B cell (primary cell): ENCODE results near the gene NBL1. TPM values are rescaled to one million over a fixed set of nuclear protein-coding genes. Genes with fewer than 3 reads are reported as not detected.

Experiments used
- ATAC-seq: fragments of 200-7000 bp; cut with Tn5 transposase; one replicate; pipeline ENCODE4 v1.10.0; 2021; ENCODE audit warnings: low read depth, mild to moderate bottlenecking, moderate number of reproducible peaks, moderate library complexity
- CTCF ChIA-PET: fragments of 350-600 bp; sonication (Branson Sonifier 250); formaldehyde crosslinking; loops from one replicate; lab custom pipeline; 2021; ENCODE audit warnings: antibody characterized with exemption, inconsistent platforms; lab: Charles Lee
- POLR2A ChIA-PET: fragments of 350-600 bp; sonication (Branson Sonifier 250); formaldehyde crosslinking; loops from one replicate; lab custom pipeline; 2021; ENCODE audit warnings: antibody characterized with exemption; lab: Charles Lee
- DNase-seq: peaks from one replicate; pipeline ENCODE4 v3.0.0; 2013
- H2AFZ ChIP-seq: 2 replicates; pipeline ENCODE4 v1.6.1; 2012; ENCODE audit warnings: mild to moderate bottlenecking, low read depth, low read length; ENCODE audit not compliant: insufficient read depth, poor library complexity, severe bottlenecking
- H3K27ac ChIP-seq, 2 donors: 1 replicate in 1 of 2; 2 replicates in 1 of 2; pipeline ENCODE4 v1.5.1; 2012 to 2013; ENCODE audit warnings: low read length in 2 of 2, mild to moderate bottlenecking in 2 of 2, moderate library complexity in 1 of 2
- H3K27me3 ChIP-seq, 4 experiments: fragments of 200-600 bp in 1 of 4; sonication (generic) in 1 of 4; replicated peaks in 1 of 4; 1 replicate in 2 of 4; 2 replicates in 2 of 4; pipeline versions ENCODE4 v1.6.1 to v1.7.0; 2013 to 2016; ENCODE audit warnings: low read length in 3 of 4, mild to moderate bottlenecking in 2 of 4, mixed read lengths in 1 of 4, moderate library complexity in 1 of 4; ENCODE audit not compliant: insufficient read depth in 4 of 4, control insufficient read depth in 3 of 4; ENCODE audit errors: control extremely low read depth in 1 of 4
- H3K36me3 ChIP-seq, 2 experiments: replicated peaks in 1 of 2; 1 replicate in 1 of 2; 2 replicates in 1 of 2; pipeline versions ENCODE4 v1.6.1 to v1.7.1; 2013; ENCODE audit warnings: low read length in 1 of 2; ENCODE audit not compliant: insufficient read depth in 2 of 2, control insufficient read depth in 1 of 2; ENCODE audit errors: control extremely low read depth in 1 of 2, extremely low read depth in 1 of 2
- H3K4me1 ChIP-seq, 2 donors: fragments of 200-600 bp in 1 of 2; sonication (generic) in 1 of 2; 1 replicate in 1 of 2; 2 replicates in 1 of 2; pipeline versions ENCODE4 v1.5.1 to v1.6.1; 2013 to 2017; ENCODE audit warnings: low read length in 2 of 2; ENCODE audit not compliant: control insufficient read depth in 2 of 2, insufficient read depth in 2 of 2
- H3K4me2 ChIP-seq: replicated peaks from 2 replicates; pipeline ENCODE3; 2012; ENCODE audit warnings: mild to moderate bottlenecking, low read depth, low read length; ENCODE audit not compliant: poor library complexity, severe bottlenecking
- H3K4me3 ChIP-seq, 5 experiments: fragments of 200-600 bp in 1 of 5; sonication (generic) in 1 of 5; 1 replicate in 3 of 5; 2 replicates in 2 of 5; pipeline versions ENCODE4 v1.5.1 to v1.7.0; 2011 to 2016; ENCODE audit warnings: low read length in 4 of 5, mild to moderate bottlenecking in 4 of 5, low read depth in 2 of 5, control low read depth in 1 of 5, moderate library complexity in 1 of 5; ENCODE audit not compliant: insufficient read depth in 1 of 5; ENCODE audit errors: control extremely low read depth in 1 of 5, extremely low read depth in 1 of 5
- H3K79me2 ChIP-seq: fragments of 200-600 bp; sonication (generic); one replicate; pipeline ENCODE4 v1.6.0; 2016; ENCODE audit warnings: low read length; ENCODE audit not compliant: control insufficient read depth, insufficient read depth
- H3K9ac ChIP-seq: fragments of 200-600 bp; sonication (generic); 2 replicates; pipeline ENCODE4 v1.6.1; 2017; ENCODE audit warnings: mild to moderate bottlenecking, low read length, moderate library complexity
- H3K9me3 ChIP-seq, 3 donors: one replicate each; pipeline versions ENCODE4 v1.6.1 to v1.7.1; 2013; ENCODE audit warnings: low read length in 2 of 3; ENCODE audit not compliant: control insufficient read depth in 2 of 3, insufficient read depth in 1 of 3; ENCODE audit errors: control extremely low read depth in 1 of 3
- H4K20me1 ChIP-seq: 2 replicates; pipeline ENCODE4 v1.6.0; 2012; ENCODE audit warnings: mild to moderate bottlenecking, low read length; ENCODE audit not compliant: insufficient read depth, control insufficient read depth, poor library complexity, severe bottlenecking
- H3K27ac Mint-ChIP-seq: one replicate; pipeline ENCODE4 v1.8.0; 2021; ENCODE audit warnings: mixed read lengths
- H3K27me3 Mint-ChIP-seq: one replicate; pipeline ENCODE4 v1.8.0; 2021; ENCODE audit warnings: mixed read lengths
- H3K4me1 Mint-ChIP-seq: one replicate; pipeline ENCODE4 v1.8.0; 2021; ENCODE audit warnings: mixed read lengths
- H3K4me3 Mint-ChIP-seq: one replicate; pipeline ENCODE4 v1.8.0; 2021; ENCODE audit warnings: mixed read lengths
- H3K9me3 Mint-ChIP-seq: one replicate; pipeline ENCODE4 v1.8.0; 2022; ENCODE audit warnings: mixed read lengths; ENCODE audit not compliant: insufficient read depth
- EZH2 ChIP-seq: IDR thresholded peaks from 2 replicates; pipeline ENCODE4 v1.6.1; 2012; ENCODE audit warnings: borderline replicate concordance, low read depth, mild to moderate bottlenecking, moderate library complexity, low read length; ENCODE audit not compliant: insufficient read depth, poor library complexity, severe bottlenecking
- WGBS: methylation state at CpG from one replicate; pipeline ENCODE4 v1.1.5; 2013; ENCODE audit warnings: missing lambda C conversion rate; ENCODE audit not compliant: insufficient coverage; 5-methylcytosine and 5-hydroxymethylcytosine counted together
- intact Hi-C: fragments of 100-400 bp; cut with micrococcal nuclease; formaldehyde crosslinking; loops from one replicate; pipeline ENCODE4 v1.10.0; 2022
- polyA plus RNA-seq: library from polyadenylated mRNA; depleted of rRNA; stranded (reverse); fragments of >200 nt; gene quantifications from 2 replicates; pipeline ENCODE4 v1.2.3, GENCODE V29; 2012
- total RNA-seq, 2 donors: library from RNA; stranded (reverse); fragments of 120-200 nt in 1 of 2; gene quantifications; 1 replicate in 1 of 2; 2 replicates in 1 of 2; pipeline versions ENCODE4 v1.2.3 to v1.2.4, GENCODE V29; 2013 to 2022
- TF ChIP-seq, protein P1 (sequence below): fragments of 200-600 bp; IDR thresholded peaks from one replicate; pipeline ENCODE4 v1.8.0; 2022; ENCODE audit warnings: antibody characterized with exemption, mild to moderate bottlenecking

The NBL1 gene
- total and polyA plus RNA-seq, 2 donors (not counting 1 experiment from before 2014, with no cell fraction given): 0.74 to 0.97 TPM

DNA sequence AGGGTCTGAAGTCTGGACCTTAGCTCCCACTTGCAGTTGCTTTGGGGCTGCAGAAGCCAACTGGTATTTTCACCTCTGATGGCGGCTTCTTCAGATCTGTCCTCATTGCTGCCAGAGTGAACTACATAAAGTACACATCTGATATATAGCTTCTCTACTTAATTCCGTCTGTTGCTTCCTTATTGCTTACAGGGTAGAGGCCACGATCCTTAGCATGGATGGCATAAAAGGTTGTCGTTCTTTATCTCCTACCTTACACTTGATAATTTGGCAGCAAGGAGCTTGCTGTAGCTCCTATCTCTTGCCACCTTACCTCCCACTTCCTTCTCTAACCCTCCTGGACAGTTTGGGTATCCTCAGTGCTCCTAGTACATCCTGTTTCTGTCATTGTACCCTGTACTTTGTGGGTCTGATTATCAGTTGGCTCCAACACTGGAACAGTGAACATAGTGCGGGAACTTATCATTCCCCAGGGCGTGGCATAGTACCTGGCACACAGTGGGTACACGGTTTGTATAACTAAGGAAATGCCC, 30.9 kb upstream of the NBL1 start:
- Histone ChIP-seq H4K20me1 (peaks cover 26% of the 10 kb centered on the region), H3K4me1 (no peaks in the 10 kb centered on the region), H3K27ac (no peak overlapping the region), H3K27me3 (no peaks in the 10 kb centered on the region), H3K9ac (no peak overlapping the region), H3K9me3 (no peaks in the 10 kb centered on the region), H3K79me2 (peaks cover 38% of the 10 kb centered on the region), H3K4me3 (no peak overlapping the region), H2AFZ (no peak overlapping the region), H3K4me2 (no peak overlapping the region), H3K36me3 (peaks cover 8 to 19% of the 10 kb centered on the region in 2 experiments)
- Mint-ChIP-seq H3K27ac (no peak overlapping the region), H3K27me3 (no peaks in the 10 kb centered on the region), H3K4me1 (peaks cover 2% of the 10 kb centered on the region), H3K4me3 (no peak overlapping the region), H3K9me3 (no peaks in the 10 kb centered on the region)
- intact Hi-C loops: no loop called here
- WGBS: 72% methylated on average over 7 of the region's 7 CpGs
- POLR2A ChIA-PET: no interaction called here
- ATAC-seq (no peak), DNase-seq (no peak)
- CTCF ChIA-PET: interaction anchor here (1.5 kb wide), 1 partner anchor 178 kb away, joined by 3 read pairs; no protein-coding TSS in a partner anchor
- TF ChIP-seq, protein P1, sequence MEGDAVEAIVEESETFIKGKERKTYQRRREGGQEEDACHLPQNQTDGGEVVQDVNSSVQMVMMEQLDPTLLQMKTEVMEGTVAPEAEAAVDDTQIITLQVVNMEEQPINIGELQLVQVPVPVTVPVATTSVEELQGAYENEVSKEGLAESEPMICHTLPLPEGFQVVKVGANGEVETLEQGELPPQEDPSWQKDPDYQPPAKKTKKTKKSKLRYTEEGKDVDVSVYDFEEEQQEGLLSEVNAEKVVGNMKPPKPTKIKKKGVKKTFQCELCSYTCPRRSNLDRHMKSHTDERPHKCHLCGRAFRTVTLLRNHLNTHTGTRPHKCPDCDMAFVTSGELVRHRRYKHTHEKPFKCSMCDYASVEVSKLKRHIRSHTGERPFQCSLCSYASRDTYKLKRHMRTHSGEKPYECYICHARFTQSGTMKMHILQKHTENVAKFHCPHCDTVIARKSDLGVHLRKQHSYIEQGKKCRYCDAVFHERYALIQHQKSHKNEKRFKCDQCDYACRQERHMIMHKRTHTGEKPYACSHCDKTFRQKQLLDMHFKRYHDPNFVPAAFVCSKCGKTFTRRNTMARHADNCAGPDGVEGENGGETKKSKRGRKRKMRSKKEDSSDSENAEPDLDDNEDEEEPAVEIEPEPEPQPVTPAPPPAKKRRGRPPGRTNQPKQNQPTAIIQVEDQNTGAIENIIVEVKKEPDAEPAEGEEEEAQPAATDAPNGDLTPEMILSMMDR: no peak
- TF ChIP-seq EZH2: no peak

DNA sequence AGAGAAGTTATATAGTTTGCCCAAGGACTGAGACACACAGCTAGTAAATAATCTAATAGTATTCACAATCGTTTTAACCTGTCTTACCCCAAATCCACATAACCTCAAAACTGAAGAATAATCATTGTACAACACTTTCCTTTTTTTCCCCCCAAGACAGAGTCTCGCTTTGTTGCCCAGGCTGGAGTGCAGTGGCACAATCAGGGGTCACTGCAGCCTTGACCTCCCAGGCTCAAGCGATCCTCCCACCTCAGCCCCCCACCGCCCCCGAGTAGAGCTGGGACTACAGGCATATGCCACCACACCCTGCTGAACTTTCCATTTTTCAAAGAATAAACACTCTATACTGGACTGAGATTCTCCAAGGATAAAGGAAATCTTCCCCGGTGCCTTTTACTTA, 28.7 kb upstream of the NBL1 start:
- Mint-ChIP-seq H3K27ac (no peak overlapping the region), H3K4me3 (no peak overlapping the region), H3K4me1 (peaks cover 2% of the 10 kb centered on the region), H3K27me3 (no peaks in the 10 kb centered on the region), H3K9me3 (no peaks in the 10 kb centered on the region)
- Histone ChIP-seq H3K27me3 (no peaks in the 10 kb centered on the region), H3K27ac (no peak overlapping the region), H3K4me1 (no peaks in the 10 kb centered on the region), H3K9me3 (no peaks in the 10 kb centered on the region), H3K4me2 (no peak overlapping the region), H3K4me3 (no peak overlapping the region), H3K79me2 (peaks cover 42% of the 10 kb centered on the region), H4K20me1 (peaks cover 34% of the 10 kb centered on the region), H3K36me3 (peaks cover 8 to 23% of the 10 kb centered on the region in 2 experiments), H3K9ac (no peak overlapping the region), H2AFZ (no peak overlapping the region)
- ChIA-PET CTCF (no interaction called here), POLR2A (no interaction called here)
- ATAC-seq (no peak), DNase-seq (no peak)
- TF ChIP-seq EZH2: no peak
- TF ChIP-seq, protein P1: no peak
- WGBS: 93% methylated on average over 4 of the region's 6 CpGs
- intact Hi-C loops: no loop called here
